Stomach (tissue), 4 donors: ENCODE results near the gene ZDHHC8.

Experiments used
- POLR2A ChIP-seq, 4 donors: fragments of 450-650 bp; IDR thresholded peaks; one replicate each; pipeline ENCODE4 v1.6.1; 2016; ENCODE audit warnings: antibody characterized with exemption in 4 of 4, control low read depth in 2 of 4, mild to moderate bottlenecking in 1 of 4, moderate library complexity in 1 of 4
- POLR2AphosphoS5 ChIP-seq, 3 donors: sonication (generic); formaldehyde crosslinking; IDR thresholded peaks; one replicate each; pipeline ENCODE4 v1.6.1; 2016; ENCODE audit warnings: antibody characterized with exemption in 3 of 3
- TF ChIP-seq, protein P1 (sequence below), 7 experiments: fragments of 450-650 bp in 4 of 7; fragments of 200-600 bp in 3 of 7; sonication (generic) in 3 of 7; IDR thresholded peaks; one replicate each; pipeline ENCODE4 v1.5.1; 2016 to 2019; ENCODE audit warnings: antibody characterized with exemption in 7 of 7, control low read depth in 2 of 7, mild to moderate bottlenecking in 1 of 7

GRCh38 chr22:20140107-20140445 is 8.5 kb downstream of the ZDHHC8 start:
- TF ChIP-seq POLR2A (IDR thresholded peaks at IDR 0.05) (no peak), POLR2AphosphoS5 (IDR thresholded peaks at IDR 0.05) (no peak)
- TF ChIP-seq, protein P1, sequence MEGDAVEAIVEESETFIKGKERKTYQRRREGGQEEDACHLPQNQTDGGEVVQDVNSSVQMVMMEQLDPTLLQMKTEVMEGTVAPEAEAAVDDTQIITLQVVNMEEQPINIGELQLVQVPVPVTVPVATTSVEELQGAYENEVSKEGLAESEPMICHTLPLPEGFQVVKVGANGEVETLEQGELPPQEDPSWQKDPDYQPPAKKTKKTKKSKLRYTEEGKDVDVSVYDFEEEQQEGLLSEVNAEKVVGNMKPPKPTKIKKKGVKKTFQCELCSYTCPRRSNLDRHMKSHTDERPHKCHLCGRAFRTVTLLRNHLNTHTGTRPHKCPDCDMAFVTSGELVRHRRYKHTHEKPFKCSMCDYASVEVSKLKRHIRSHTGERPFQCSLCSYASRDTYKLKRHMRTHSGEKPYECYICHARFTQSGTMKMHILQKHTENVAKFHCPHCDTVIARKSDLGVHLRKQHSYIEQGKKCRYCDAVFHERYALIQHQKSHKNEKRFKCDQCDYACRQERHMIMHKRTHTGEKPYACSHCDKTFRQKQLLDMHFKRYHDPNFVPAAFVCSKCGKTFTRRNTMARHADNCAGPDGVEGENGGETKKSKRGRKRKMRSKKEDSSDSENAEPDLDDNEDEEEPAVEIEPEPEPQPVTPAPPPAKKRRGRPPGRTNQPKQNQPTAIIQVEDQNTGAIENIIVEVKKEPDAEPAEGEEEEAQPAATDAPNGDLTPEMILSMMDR (IDR thresholded peaks at IDR 0.05): no peak
